SK-N-DZ (cell line): ENCODE measurements around the gene TECPR2.

Experiments used
- DNase-seq: peaks from one replicate; pipeline ENCODE4 v3.0.0-alpha.2; 2015; ENCODE audit warnings: low spot score

The TECPR2 gene

GRCh38 chr14:102373110-102373509, 10.4 kb downstream of the TECPR2 start:
- no peak for DNase-seq

GRCh38 chr14:102374264-102374663, 11.5 kb downstream of the TECPR2 start:
- DNase-seq: no peak

GRCh38 chr14:102375119-102375518, 12.4 kb downstream of the TECPR2 start:
- no peak for DNase-seq

GRCh38 chr14:102377696-102378095, 15.0 kb downstream of the TECPR2 start:
- no peak for DNase-seq

- DNase-seq: no peak
These were observed 16.1 kb downstream of the TECPR2 start for GRCh38 chr14:102378830-102379229.

GRCh38 chr14:102387086-102387485, 24.3 kb downstream of the TECPR2 start:
- no peak for DNase-seq

GRCh38 chr14:102389246-102389645, 26.5 kb downstream of the TECPR2 start:
- DNase-seq: no peak

GRCh38 chr14:102390064-102390855, 27.5 kb downstream of the TECPR2 start:
- DNase-seq: no peak

- no peak for DNase-seq
These were observed 29.8 kb downstream of the TECPR2 start for GRCh38 chr14:102392506-102392905.

GRCh38 chr14:102394717-102395375, 32.1 kb downstream of the TECPR2 start:
- DNase-seq: no peak

- no peak for DNase-seq
These were observed 33.8 kb downstream of the TECPR2 start for GRCh38 chr14:102396521-102396920.

- DNase-seq: no peak
These were observed 40.3 kb downstream of the TECPR2 start for GRCh38 chr14:102403028-102403427.

- no peak for DNase-seq
These were observed 44.5 kb downstream of the TECPR2 start for GRCh38 chr14:102407258-102407657.

GRCh38 chr14:102408724-102409123, 46.0 kb downstream of the TECPR2 start:
- no peak for DNase-seq

GRCh38 chr14:102415671-102416070, 52.9 kb downstream of the TECPR2 start:
- DNase-seq: no peak

GRCh38 chr14:102417001-102417431, 54.3 kb downstream of the TECPR2 start:
- DNase-seq: no peak

GRCh38 chr14:102417646-102418045, 54.9 kb downstream of the TECPR2 start:
- no peak for DNase-seq

GRCh38 chr14:102418169-102418852, 55.6 kb downstream of the TECPR2 start:
- no peak for DNase-seq

- DNase-seq: no peak
These were observed 56.1 kb downstream of the TECPR2 start for GRCh38 chr14:102418853-102419240.

GRCh38 chr14:102419276-102419675, 56.5 kb downstream of the TECPR2 start:
- DNase-seq: no peak

GRCh38 chr14:102419716-102420115, 57.0 kb downstream of the TECPR2 start:
- DNase-seq: no peak

GRCh38 chr14:102421411-102422057, 58.8 kb downstream of the TECPR2 start:
- DNase-seq: no peak
